ENCODE measurements around the gene SMTNL1.

GRCh38 chr11:57499983-57500461 is 37.4 kb upstream of the SMTNL1 start:
- TF ChIP-seq CTCF (IDR thresholded peaks at IDR 0.05): no peak
- no peak for TF ChIP-seq POLR2A (IDR thresholded peaks at IDR 0.05)

Data from right lobe of liver (tissue), 4 donors.